GM12872 (cell line): ENCODE results near the gene METTL1.

Experiments
- CTCF ChIP-seq: IDR thresholded peaks from 3 replicates; pipeline ENCODE4 v1.5.1; 2011; ENCODE audit warnings: low read depth, mild to moderate bottlenecking, low read length, moderate library complexity; ENCODE audit not compliant: insufficient read depth

METTL1 gene

GRCh38 chr12:57779736-57780135, 7.8 kb upstream of the METTL1 start:
- TF ChIP-seq CTCF, result no peak

- TF ChIP-seq CTCF, result no peak
Measured at GRCh38 chr12:57777911-57778310, 6.0 kb upstream of the METTL1 start.

- no peak for TF ChIP-seq CTCF
Measured at GRCh38 chr12:57777367-57777766, 5.5 kb upstream of the METTL1 start.

GRCh38 chr12:57776247-57776587, 4.3 kb upstream of the METTL1 start:
- no peak for TF ChIP-seq CTCF

- TF ChIP-seq CTCF, result peak; percentile 33; the same call in 1 of the 3 replicates
Measured at GRCh38 chr12:57775563-57776246, 3.8 kb upstream of the METTL1 start.

- no peak for TF ChIP-seq CTCF
Measured at GRCh38 chr12:57775044-57775443, 3.1 kb upstream of the METTL1 start.

GRCh38 chr12:57772429-57773322, 771 bp upstream of the METTL1 start, which contains the start of gene EEF1AKMT3:
TSS of gene EEF1AKMT3 (plus strand) at chr12:57772614. CDS start at chr12:57772725, 111 bp downstream.
- no peak for TF ChIP-seq CTCF
